K562 (cell line): ENCODE results near the gene LRP1. TPM values are rescaled to one million over a fixed set of nuclear protein-coding genes. Genes with fewer than 3 reads are reported as not detected.

Experiments used
- ATAC-seq: fragments of 200-7000 bp; cut with Tn5 transposase; 3 replicates; pipeline ENCODE4 v1.9.1; 2020; ENCODE audit warnings: moderate library complexity
- BruUV-seq: library from RNA; stranded (reverse); fragments of 400-500 nt; replicated peaks from 2 replicates; lab custom pipeline; 2021; lab: Mats Ljungman, UMichigan
- CTCF ChIA-PET: fragments of 300-600 bp; formaldehyde crosslinking; extraction: SDS; loops from one replicate; lab custom pipeline; 2021; ENCODE audit warnings: low intra/inter-chr PET ratio; lab: Yijun Ruan, JAX
- POLR2A ChIA-PET: fragments of 300-600, 350-650 bp; sonication (Branson Sonifier 250); formaldehyde crosslinking; extraction: SDS; loops from one replicate; lab custom pipeline; 2021; ENCODE audit warnings: antibody characterized with exemption, inconsistent platforms; lab: Yijun Ruan, JAX
- DNase-seq, 4 experiments: peaks; one replicate each; pipeline versions ENCODE4 v3.0.0 to v3.0.0-alpha.2; 2011 to 2018; ENCODE audit warnings: low spot score in 3 of 4, mixed read lengths in 3 of 4; ENCODE audit errors: extremely low read depth in 1 of 4
- FAIRE-seq: peaks from 2 replicates; lab custom pipeline; 2011; peaks lifted over from hg19 to GRCh38; lab: Jason Lieb, UNC
- H2AFZ ChIP-seq: 2 replicates; pipeline ENCODE4 v1.6.0; 2011; ENCODE audit warnings: low read depth, low read length, control low read depth, inconsistent platforms
- H3K27ac ChIP-seq: fragments of 200-600 bp; 3 replicates; pipeline ENCODE4 v1.8.0; 2011; ENCODE audit warnings: low read depth, mild to moderate bottlenecking, control low read depth, inconsistent platforms, low read length, moderate library complexity, mixed read lengths; ENCODE audit errors: extremely low read depth
- H3K27me3 ChIP-seq, 2 experiments: fragments of 300-600 bp in 1 of 2; 2 replicates in 1 of 2; 3 replicates in 1 of 2; pipeline versions ENCODE4 v1.6.0 to v1.8.0; 2011; ENCODE audit warnings: inconsistent platforms in 2 of 2, low read length in 2 of 2, mild to moderate bottlenecking in 1 of 2, mixed read lengths in 1 of 2, moderate library complexity in 1 of 2; ENCODE audit not compliant: control insufficient read depth in 2 of 2, insufficient read depth in 2 of 2
- H3K36me3 ChIP-seq: fragments of 300-600 bp; 3 replicates; pipeline ENCODE4 v1.8.0; 2011; ENCODE audit warnings: mild to moderate bottlenecking, low read length, inconsistent platforms; ENCODE audit not compliant: control insufficient read depth, insufficient read depth
- H3K4me1 ChIP-seq, 2 experiments: fragments of 200-600 bp in 1 of 2; replicated peaks in 1 of 2; 2 replicates in 1 of 2; 3 replicates in 1 of 2; pipeline versions ENCODE4 v1.5.1 to v1.8.0; 2011; ENCODE audit warnings: inconsistent platforms in 2 of 2, low read length in 2 of 2, mild to moderate bottlenecking in 1 of 2, mixed read lengths in 1 of 2, moderate library complexity in 1 of 2; ENCODE audit not compliant: control insufficient read depth in 2 of 2, insufficient read depth in 2 of 2
- H3K4me2 ChIP-seq: 2 replicates; pipeline ENCODE4 v1.6.1; 2011; ENCODE audit warnings: low read length, control low read depth, inconsistent platforms, mixed read lengths; ENCODE audit not compliant: insufficient read depth
- H3K4me3 ChIP-seq: fragments of 200-600 bp; sonication (generic), shearing (Covaris generic); 2 replicates; pipeline ENCODE4 v1.5.1; 2016; ENCODE audit warnings: control low read depth, inconsistent platforms
- H3K79me2 ChIP-seq: fragments of 200-600 bp; 3 replicates; pipeline ENCODE4 v1.8.0; 2011; ENCODE audit warnings: low read length, inconsistent platforms; ENCODE audit not compliant: control insufficient read depth, insufficient read depth
- H3K9ac ChIP-seq, 2 experiments: 2 replicates each; pipeline versions ENCODE4 v1.6.0 to v1.6.1; 2011; ENCODE audit warnings: low read depth in 2 of 2, low read length in 2 of 2, control low read depth in 1 of 2, inconsistent platforms in 1 of 2, mild to moderate bottlenecking in 1 of 2, mixed read lengths in 1 of 2; ENCODE audit not compliant: insufficient read depth in 1 of 2
- H3K9me1 ChIP-seq: one replicate; pipeline ENCODE4 v1.6.0; 2011; ENCODE audit warnings: inconsistent platforms, mild to moderate bottlenecking, low read length, moderate library complexity; ENCODE audit not compliant: control insufficient read depth, insufficient read depth
- H3K9me3 ChIP-seq: replicated peaks from 2 replicates; pipeline ENCODE4 v1.5.1; 2011; ENCODE audit warnings: low read depth, low read length, inconsistent platforms; ENCODE audit not compliant: control insufficient read depth, insufficient read depth
- H4K20me1 ChIP-seq: replicated peaks from 2 replicates; pipeline ENCODE4 v1.6.1; 2011; ENCODE audit warnings: low read length, inconsistent platforms, mixed read lengths; ENCODE audit not compliant: control insufficient read depth, insufficient read depth
- FOXA1 ChIP-seq: fragments of 450-650 bp; IDR thresholded peaks from 2 replicates; pipeline ENCODE4 v1.6.1; 2016; ENCODE audit warnings: mild to moderate bottlenecking, borderline replicate concordance
- HNRNPK ChIP-seq: fragments of 200-400 bp; formaldehyde crosslinking; IDR thresholded peaks from one replicate; pipeline ENCODE4 v1.6.1; 2018; ENCODE audit warnings: mild to moderate bottlenecking, low read depth, low read length; ENCODE audit not compliant: poor library complexity, severe bottlenecking
- NCOR1 ChIP-seq: fragments of 450-650 bp; IDR thresholded peaks from 2 replicates; pipeline ENCODE4 v1.6.1; 2016; ENCODE audit warnings: mild to moderate bottlenecking, moderate library complexity
- PHB ChIP-seq: fragments of 250-450 bp; sonication (Bioruptor Pico); IDR thresholded peaks from 2 replicates; pipeline ENCODE4 v1.5.0; 2021
- PHF8 ChIP-seq: fragments of 200-600 bp; sonication (generic); IDR thresholded peaks from 2 replicates; pipeline ENCODE4 v1.6.1; 2012; ENCODE audit warnings: mixed run types, mild to moderate bottlenecking, inconsistent platforms, low read length, moderate library complexity, borderline replicate concordance
- PML ChIP-seq: IDR thresholded peaks from 2 replicates; pipeline ENCODE4 v1.6.1; 2012; ENCODE audit warnings: low read length, inconsistent platforms
- RFX7 ChIP-seq: fragments of 250-450 bp; sonication (Bioruptor Pico); IDR thresholded peaks from 2 replicates; pipeline ENCODE4 v1.5.1; 2021; ENCODE audit warnings: mild to moderate bottlenecking
- TARDBP ChIP-seq: fragments of 450-650 bp; IDR thresholded peaks from 2 replicates; pipeline ENCODE4 v1.6.1; 2016
- ZC3H4 ChIP-seq: sonication (generic); formaldehyde crosslinking; IDR thresholded peaks from 2 replicates; pipeline ENCODE4 v1.9.0; 2021; ENCODE audit warnings: missing genetic modification reagents, borderline replicate concordance
- ZNF3 ChIP-seq: fragments of 250-450 bp; sonication (Bioruptor Pico); IDR thresholded peaks from 2 replicates; pipeline ENCODE4 v1.5.0; 2021; ENCODE audit warnings: mild to moderate bottlenecking, moderate library complexity
- ZNF518B ChIP-seq: fragments of 250-450 bp; sonication (Bioruptor Pico); IDR thresholded peaks from 2 replicates; pipeline ENCODE4 v1.5.0; 2021; ENCODE audit warnings: mild to moderate bottlenecking, moderate library complexity
- ZNF668 ChIP-seq: fragments of 250-450 bp; sonication (Bioruptor Pico); IDR thresholded peaks from 2 replicates; pipeline ENCODE4 v1.8.0; 2022; ENCODE audit warnings: mild to moderate bottlenecking, inconsistent platforms
- WGBS: fragments of 100-300 bp; shearing (Covaris generic); methylation state at CpG from one replicate; pipeline ENCODE4 v1.1.6; 2016; ENCODE audit warnings: low coverage, mixed read lengths; ENCODE audit not compliant: insufficient coverage; ENCODE audit errors: missing lambda C conversion rate; 5-methylcytosine and 5-hydroxymethylcytosine counted together
- in situ Hi-C: fragments of 300-500 bp; cut with MboI; formaldehyde crosslinking; loops from 4 replicates; pipeline ENCODE4 v1.15.0; 2018; ENCODE audit warnings: inconsistent platforms, mixed read lengths
- intact Hi-C: fragments of 100-400 bp; cut with micrococcal nuclease; formaldehyde crosslinking; loops from 2 replicates; pipeline ENCODE4 v1.14.2; 2022
- polyA plus RNA-seq, 8 experiments: library from polyadenylated mRNA; depleted of rRNA in 4 of 8; stranded (reverse) in 5 of 8; unstranded in 3 of 8; fragments of >200 nt; fragmentation: Nextera tagmentation in 2 of 8; fragmentation: Illumina TruSeq in 1 of 8; extraction: Ambion mirVana in 2 of 8; extraction: Trizol in 1 of 8; gene quantifications; 2 replicates each; pipeline versions ENCODE4 v1.2.1 to v1.2.3, GENCODE V29; 2011 to 2014; ENCODE audit warnings: inconsistent platforms in 1 of 8, missing spikeins in 1 of 8
- total RNA-seq, 7 experiments: library from RNA; depleted of rRNA in 6 of 7; stranded (reverse); fragments of >200 nt in 6 of 7; fragmentation: Illumina TruSeq in 2 of 7; extraction: Trizol in 2 of 7; gene quantifications; 2 replicates each; pipeline versions ENCODE4 v1.2.1 to v1.2.3, GENCODE V29; 2011 to 2021; ENCODE audit warnings: low replicate concordance in 1 of 7
- TF ChIP-seq, protein P1 (sequence below), 2 experiments: fragments of 450-650 bp; IDR thresholded peaks; 2 replicates each; pipeline ENCODE4 v1.6.1; 2018; ENCODE audit warnings: mild to moderate bottlenecking in 2 of 2, low read depth in 1 of 2; ENCODE audit not compliant: partially characterized antibody in 2 of 2
- TF ChIP-seq, protein P2 (sequence below): sonication (generic); formaldehyde crosslinking; IDR thresholded peaks from 2 replicates; pipeline ENCODE4 v1.9.0; 2022; ENCODE audit warnings: mild to moderate bottlenecking, missing genetic modification reagents
- TF ChIP-seq, protein P3 (sequence below): sonication (generic); formaldehyde crosslinking; IDR thresholded peaks from 2 replicates; pipeline ENCODE4 v1.8.0; 2022; ENCODE audit warnings: missing genetic modification reagents, mild to moderate bottlenecking, moderate library complexity, borderline replicate concordance

LRP1 gene
- total and polyA plus RNA-seq, 9 of the 15 experiments (the other 6 are each of a cell fraction or from before 2014, with no cell fraction given) = 0.04 to 0.64 (median 0.19) TPM; not detected in 2

GRCh38 chr12:57195186-57195585, 66.9 kb downstream of the LRP1 start:
- ATAC-seq = no peak
- FAIRE-seq = no peak
- H4K20me1 ChIP-seq = peaks cover 50% of the 10 kb centered on the region
- no peak overlapping the region for H3K4me2 ChIP-seq
- no peak overlapping the region for H3K4me3 ChIP-seq
- CTCF ChIA-PET = no interaction called here
- H3K9me3 ChIP-seq = no peaks in the 10 kb centered on the region
- DNase-seq = no peak
- peaks cover 0 to 68% of the 10 kb centered on the region in 2 experiments; a peak in 2 of 5 replicates for H3K4me1 ChIP-seq
- no peaks in the 10 kb centered on the region for H3K79me2 ChIP-seq
- H3K9me1 ChIP-seq = peaks cover 3% of the 10 kb centered on the region
- intact Hi-C loops (loop anchor here (5.0 kb wide), 1 partner anchor 47 kb away; no protein-coding TSS in a partner anchor), in situ Hi-C loops (no loop called here)
- no peak overlapping the region for H2AFZ ChIP-seq
- BruUV-seq = no TSS peak
- WGBS = 3% methylated on average over 19 of the region's 19 CpGs
- no peaks in the 10 kb centered on the region for H3K36me3 ChIP-seq
- peaks cover 64 to 94% of the 10 kb centered on the region in 2 experiments; a peak in 4 of 5 replicates for H3K27me3 ChIP-seq
- POLR2A ChIA-PET = interaction anchor here (0.6 kb wide), 1 partner anchor 89 kb away, joined by 3 read pairs; no protein-coding TSS in a partner anchor
- no peak overlapping the region for H3K9ac ChIP-seq
- no peak overlapping the region for H3K27ac ChIP-seq
- TF ChIP-seq HNRNPK = no peak
- TF ChIP-seq FOXA1 = no peak
- no peak for TF ChIP-seq ZNF518B
- TF ChIP-seq ZNF668 (CRISPR knock-in tag) = no peak
- no peak for TF ChIP-seq PHB
- TF ChIP-seq NCOR1 = no peak
- TF ChIP-seq, protein P1, sequence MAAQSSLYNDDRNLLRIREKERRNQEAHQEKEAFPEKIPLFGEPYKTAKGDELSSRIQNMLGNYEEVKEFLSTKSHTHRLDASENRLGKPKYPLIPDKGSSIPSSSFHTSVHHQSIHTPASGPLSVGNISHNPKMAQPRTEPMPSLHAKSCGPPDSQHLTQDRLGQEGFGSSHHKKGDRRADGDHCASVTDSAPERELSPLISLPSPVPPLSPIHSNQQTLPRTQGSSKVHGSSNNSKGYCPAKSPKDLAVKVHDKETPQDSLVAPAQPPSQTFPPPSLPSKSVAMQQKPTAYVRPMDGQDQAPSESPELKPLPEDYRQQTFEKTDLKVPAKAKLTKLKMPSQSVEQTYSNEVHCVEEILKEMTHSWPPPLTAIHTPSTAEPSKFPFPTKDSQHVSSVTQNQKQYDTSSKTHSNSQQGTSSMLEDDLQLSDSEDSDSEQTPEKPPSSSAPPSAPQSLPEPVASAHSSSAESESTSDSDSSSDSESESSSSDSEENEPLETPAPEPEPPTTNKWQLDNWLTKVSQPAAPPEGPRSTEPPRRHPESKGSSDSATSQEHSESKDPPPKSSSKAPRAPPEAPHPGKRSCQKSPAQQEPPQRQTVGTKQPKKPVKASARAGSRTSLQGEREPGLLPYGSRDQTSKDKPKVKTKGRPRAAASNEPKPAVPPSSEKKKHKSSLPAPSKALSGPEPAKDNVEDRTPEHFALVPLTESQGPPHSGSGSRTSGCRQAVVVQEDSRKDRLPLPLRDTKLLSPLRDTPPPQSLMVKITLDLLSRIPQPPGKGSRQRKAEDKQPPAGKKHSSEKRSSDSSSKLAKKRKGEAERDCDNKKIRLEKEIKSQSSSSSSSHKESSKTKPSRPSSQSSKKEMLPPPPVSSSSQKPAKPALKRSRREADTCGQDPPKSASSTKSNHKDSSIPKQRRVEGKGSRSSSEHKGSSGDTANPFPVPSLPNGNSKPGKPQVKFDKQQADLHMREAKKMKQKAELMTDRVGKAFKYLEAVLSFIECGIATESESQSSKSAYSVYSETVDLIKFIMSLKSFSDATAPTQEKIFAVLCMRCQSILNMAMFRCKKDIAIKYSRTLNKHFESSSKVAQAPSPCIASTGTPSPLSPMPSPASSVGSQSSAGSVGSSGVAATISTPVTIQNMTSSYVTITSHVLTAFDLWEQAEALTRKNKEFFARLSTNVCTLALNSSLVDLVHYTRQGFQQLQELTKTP (IDR thresholded peaks at IDR 0.05; ENCODE audit: low read depth in 1 of 2, partially characterized antibody in 2 of 2) = no peak
- TF ChIP-seq PHF8 = no peak
- no peak for TF ChIP-seq RFX7 (CRISPR knock-in tag)
- no peak for TF ChIP-seq TARDBP
- TF ChIP-seq, protein P2, sequence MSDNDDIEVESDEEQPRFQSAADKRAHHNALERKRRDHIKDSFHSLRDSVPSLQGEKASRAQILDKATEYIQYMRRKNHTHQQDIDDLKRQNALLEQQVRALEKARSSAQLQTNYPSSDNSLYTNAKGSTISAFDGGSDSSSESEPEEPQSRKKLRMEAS = peak; percentile 25; the same call in 1 of the 2 replicates
- no peak for TF ChIP-seq ZNF3 (CRISPR knock-in tag)
- 0 out of 2 replicates have a peak, but pooled peaks have one; percentile 38 for TF ChIP-seq ZC3H4 (CRISPR knock-in tag)
- TF ChIP-seq, protein P3, sequence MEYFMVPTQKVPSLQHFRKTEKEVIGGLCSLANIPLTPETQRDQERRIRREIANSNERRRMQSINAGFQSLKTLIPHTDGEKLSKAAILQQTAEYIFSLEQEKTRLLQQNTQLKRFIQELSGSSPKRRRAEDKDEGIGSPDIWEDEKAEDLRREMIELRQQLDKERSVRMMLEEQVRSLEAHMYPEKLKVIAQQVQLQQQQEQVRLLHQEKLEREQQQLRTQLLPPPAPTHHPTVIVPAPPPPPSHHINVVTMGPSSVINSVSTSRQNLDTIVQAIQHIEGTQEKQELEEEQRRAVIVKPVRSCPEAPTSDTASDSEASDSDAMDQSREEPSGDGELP (CRISPR knock-in tag) = 0 out of 2 replicates have a peak, but pooled peaks have one; percentile 23
- no peak for TF ChIP-seq PML
